ENCODE results near the gene C14orf180. TPM values are rescaled to one million over a fixed set of nuclear protein-coding genes. Genes with fewer than 3 reads are reported as not detected.

Gene C14orf180
- total and polyA plus RNA-seq, 2 donors from 2014 or later = 2.1 to 3.1 TPM

DNA sequence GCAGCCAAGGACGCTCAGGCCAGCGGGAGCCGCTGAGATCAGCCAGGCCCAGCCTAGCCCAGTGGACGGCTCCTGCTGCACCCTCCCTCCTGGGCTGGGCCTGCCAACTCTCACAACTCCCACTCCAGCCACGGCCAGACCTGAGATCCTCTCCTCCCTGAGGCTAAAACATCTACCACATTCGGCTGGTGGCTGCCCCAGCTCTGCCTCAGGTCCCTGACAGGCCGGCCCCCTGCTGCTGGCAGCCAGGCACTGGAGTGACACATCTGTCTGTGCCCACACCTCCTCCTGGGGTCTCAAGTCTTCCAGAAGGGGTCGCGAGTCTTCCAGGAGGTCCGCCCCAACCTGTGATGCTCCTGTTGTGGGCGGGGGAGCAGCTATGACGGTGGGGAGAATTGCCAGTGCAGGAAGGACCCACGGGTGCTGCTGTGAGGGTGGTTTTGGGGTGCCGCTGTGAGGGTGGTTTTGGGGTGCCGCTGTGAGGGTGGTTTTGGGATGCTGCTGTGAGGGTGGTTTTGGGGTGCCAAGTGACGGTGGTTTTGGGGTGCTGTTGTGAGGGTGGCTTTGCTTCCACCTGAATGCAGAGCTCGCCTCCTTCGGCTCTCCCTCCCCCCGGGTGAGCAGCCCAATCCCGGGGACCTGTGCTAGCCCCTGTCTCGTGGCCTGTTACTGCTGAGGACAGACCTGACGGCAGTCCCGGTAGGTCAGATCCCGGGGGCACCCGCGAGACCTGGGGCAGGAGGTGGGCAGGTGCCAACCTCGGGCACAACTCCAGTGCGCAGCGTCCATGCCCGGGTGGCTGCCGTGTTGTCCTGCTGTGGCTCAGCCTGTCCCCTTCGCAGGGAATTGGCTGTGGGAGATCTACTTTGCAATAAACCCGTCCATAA is 27.5 kb upstream of the C14orf180 start:
- peaks cover 0 to 4% (median 0%) of the 10 kb centered on the region in 3 donors for H3K9me3 ChIP-seq (ENCODE audit: control insufficient read depth in 2 of 3, insufficient read depth in 1 of 3, low read length in 3 of 3)
- no peaks in the 10 kb centered on the region for H3K27me3 ChIP-seq (ENCODE audit: control insufficient read depth, insufficient read depth, low read length)
- no peak overlapping the region for H3K9ac ChIP-seq (ENCODE audit: low read length in 3 of 3)
- no peak overlapping the region for H3K27ac ChIP-seq (ENCODE audit: low read depth in 2 of 2, low read length in 2 of 2)
- DNase-seq (peak in 2 of 5 donors; percentile 38 to 62), FAIRE-seq (no peak)
- intact Hi-C loops (cut with DNase I) = no loop called here
- H3K4me1 ChIP-seq (ENCODE audit: control insufficient read depth in 2 of 3, insufficient read depth in 2 of 3, low read depth in 1 of 3, low read length in 3 of 3) = no peaks in the 10 kb centered on the region
- TF ChIP-seq, protein P1, sequence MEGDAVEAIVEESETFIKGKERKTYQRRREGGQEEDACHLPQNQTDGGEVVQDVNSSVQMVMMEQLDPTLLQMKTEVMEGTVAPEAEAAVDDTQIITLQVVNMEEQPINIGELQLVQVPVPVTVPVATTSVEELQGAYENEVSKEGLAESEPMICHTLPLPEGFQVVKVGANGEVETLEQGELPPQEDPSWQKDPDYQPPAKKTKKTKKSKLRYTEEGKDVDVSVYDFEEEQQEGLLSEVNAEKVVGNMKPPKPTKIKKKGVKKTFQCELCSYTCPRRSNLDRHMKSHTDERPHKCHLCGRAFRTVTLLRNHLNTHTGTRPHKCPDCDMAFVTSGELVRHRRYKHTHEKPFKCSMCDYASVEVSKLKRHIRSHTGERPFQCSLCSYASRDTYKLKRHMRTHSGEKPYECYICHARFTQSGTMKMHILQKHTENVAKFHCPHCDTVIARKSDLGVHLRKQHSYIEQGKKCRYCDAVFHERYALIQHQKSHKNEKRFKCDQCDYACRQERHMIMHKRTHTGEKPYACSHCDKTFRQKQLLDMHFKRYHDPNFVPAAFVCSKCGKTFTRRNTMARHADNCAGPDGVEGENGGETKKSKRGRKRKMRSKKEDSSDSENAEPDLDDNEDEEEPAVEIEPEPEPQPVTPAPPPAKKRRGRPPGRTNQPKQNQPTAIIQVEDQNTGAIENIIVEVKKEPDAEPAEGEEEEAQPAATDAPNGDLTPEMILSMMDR (IDR thresholded peaks at IDR 0.05; ENCODE audit: borderline replicate concordance, extremely low read depth, insufficient read depth) = no peak
- H3K4me3 ChIP-seq (ENCODE audit: low read length in 3 of 3) = no peak overlapping the region
- H3K36me3 ChIP-seq (ENCODE audit: control insufficient read depth in 2 of 3, insufficient read depth in 3 of 3, low read length in 3 of 3) = no peaks in the 10 kb centered on the region

DNA sequence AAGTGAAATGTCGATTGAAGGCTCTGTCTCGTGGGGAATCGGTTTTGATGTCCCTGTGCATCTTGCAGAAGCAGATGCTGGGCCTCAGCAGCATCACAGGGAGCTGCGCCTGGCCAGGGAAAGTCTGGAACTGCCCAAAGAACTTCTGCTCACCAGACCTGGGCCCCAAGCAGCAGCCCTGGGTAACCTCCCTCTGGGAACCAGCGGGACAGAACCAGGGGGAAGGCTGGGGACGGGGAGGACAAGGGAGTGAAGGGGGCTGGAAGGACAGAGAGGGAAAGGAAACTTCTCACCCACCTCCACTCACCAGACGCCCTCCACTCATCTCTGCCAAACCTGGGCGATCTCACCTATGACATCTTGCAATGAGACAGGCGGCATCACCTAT is 26.8 kb upstream of the C14orf180 start:
- Histone ChIP-seq H3K4me3 (ENCODE audit: low read length in 3 of 3) (no peak overlapping the region), H3K27ac (ENCODE audit: low read depth in 2 of 2, low read length in 2 of 2) (no peak overlapping the region), H3K4me1 (ENCODE audit: control insufficient read depth in 2 of 3, insufficient read depth in 2 of 3, low read depth in 1 of 3, low read length in 3 of 3) (no peaks in the 10 kb centered on the region), H3K9me3 (ENCODE audit: control insufficient read depth in 2 of 3, insufficient read depth in 1 of 3, low read length in 3 of 3) (peaks cover 0 to 4% (median 0%) of the 10 kb centered on the region in 3 donors), H3K36me3 (ENCODE audit: control insufficient read depth in 2 of 3, insufficient read depth in 3 of 3, low read length in 3 of 3) (no peaks in the 10 kb centered on the region), H3K9ac (ENCODE audit: low read length in 3 of 3) (no peak overlapping the region), H3K27me3 (ENCODE audit: control insufficient read depth, insufficient read depth, low read length) (no peaks in the 10 kb centered on the region)
- FAIRE-seq = no peak
- no peak for DNase-seq
- TF ChIP-seq, protein P1 (IDR thresholded peaks at IDR 0.05; ENCODE audit: borderline replicate concordance, extremely low read depth, insufficient read depth) = no peak
- intact Hi-C loops (cut with DNase I) = no loop called here

DNA sequence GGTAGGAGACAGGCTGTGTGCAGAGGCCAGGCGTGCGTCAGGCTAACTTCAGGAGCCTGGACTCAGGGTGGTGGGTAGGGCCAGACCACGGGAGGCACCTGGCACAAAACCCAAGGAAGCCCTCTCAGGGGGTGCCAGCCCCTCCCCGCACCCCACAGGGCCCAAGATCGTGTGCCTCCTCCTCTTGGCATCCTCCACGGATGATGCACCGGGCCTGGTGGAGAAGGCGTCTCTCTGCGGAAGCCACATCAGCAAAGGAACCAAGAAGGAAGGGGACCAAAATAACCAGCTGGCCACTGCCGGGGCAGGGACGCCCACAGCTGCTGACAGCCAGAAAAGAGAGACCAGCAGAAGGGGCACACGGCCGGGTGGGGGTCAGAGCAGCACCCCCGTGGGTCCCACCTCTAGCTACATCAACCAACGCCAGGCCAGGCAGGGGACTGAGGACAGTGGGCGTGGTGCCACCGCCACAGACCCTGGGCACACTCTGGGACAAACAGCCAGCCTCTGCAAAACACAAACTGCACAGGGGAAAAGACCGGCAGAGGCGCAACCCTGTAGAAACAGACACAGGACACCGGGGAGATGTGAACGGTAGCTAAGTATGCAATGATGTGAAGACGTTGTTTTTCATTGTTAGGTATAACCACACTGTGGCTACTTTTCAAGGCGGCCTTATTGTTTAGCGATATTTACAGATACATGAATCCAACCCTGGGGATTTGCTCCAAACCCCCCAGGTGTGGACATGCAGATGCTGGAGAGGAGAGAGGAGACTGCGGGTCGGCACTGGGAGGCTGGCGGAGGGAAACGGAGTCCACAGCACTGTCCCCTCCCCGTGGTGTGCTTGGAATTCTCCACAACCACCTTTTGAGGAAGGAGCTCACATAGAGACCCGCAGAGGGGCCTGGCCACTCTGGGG is 26.1 kb upstream of the C14orf180 start:
- no peaks in the 10 kb centered on the region for H3K4me1 ChIP-seq (ENCODE audit: control insufficient read depth in 2 of 3, insufficient read depth in 2 of 3, low read depth in 1 of 3, low read length in 3 of 3)
- FAIRE-seq (no peak), DNase-seq (peak in 1 of 5 donors; percentile 55)
- peaks cover 0 to 4% (median 0%) of the 10 kb centered on the region in 3 donors for H3K9me3 ChIP-seq (ENCODE audit: control insufficient read depth in 2 of 3, insufficient read depth in 1 of 3, low read length in 3 of 3)
- intact Hi-C loops (cut with DNase I) = no loop called here
- TF ChIP-seq, protein P1 (IDR thresholded peaks at IDR 0.05; ENCODE audit: borderline replicate concordance, extremely low read depth, insufficient read depth) = no peak
- no peak overlapping the region for H3K9ac ChIP-seq (ENCODE audit: low read length in 3 of 3)
- H3K36me3 ChIP-seq (ENCODE audit: control insufficient read depth in 2 of 3, insufficient read depth in 3 of 3, low read length in 3 of 3) = no peaks in the 10 kb centered on the region
- no peak overlapping the region for H3K4me3 ChIP-seq (ENCODE audit: low read length in 3 of 3)
- H3K27me3 ChIP-seq (ENCODE audit: control insufficient read depth, insufficient read depth, low read length) = no peaks in the 10 kb centered on the region
- no peak overlapping the region for H3K27ac ChIP-seq (ENCODE audit: low read depth in 2 of 2, low read length in 2 of 2)
